ENCODE results near the gene XPR1. TPM values are rescaled to one million over a fixed set of nuclear protein-coding genes. Genes with fewer than 3 reads are reported as not detected.

Gene XPR1
- total and polyA plus RNA-seq, 2 donors (not counting 1 experiment from before 2014, with no cell fraction given), result 2.8 to 22.3 TPM

GRCh38 chr1:180937624-180938225 lies 305.9 kb downstream of the XPR1 start:
- peaks cover 18 to 21% of the 10 kb centered on the region in 2 donors for H3K4me1 ChIP-seq (ENCODE audit: control insufficient read depth in 2 of 2, insufficient read depth in 2 of 2, low read length in 2 of 2)
- H3K36me3 ChIP-seq (replicated peaks in 1 of 2; ENCODE audit: control extremely low read depth in 1 of 2, control insufficient read depth in 1 of 2, extremely low read depth in 1 of 2, insufficient read depth in 2 of 2, low read length in 1 of 2), result no peaks in the 10 kb centered on the region
- Mint-ChIP-seq H3K9me3 (ENCODE audit: insufficient read depth) (no peaks in the 10 kb centered on the region), H3K27me3 (peaks cover 5% of the 10 kb centered on the region), H3K27ac (no peak overlapping the region), H3K4me1 (peaks cover 25% of the 10 kb centered on the region), H3K4me3 (no peak overlapping the region)
- no peak overlapping the region for H2AFZ ChIP-seq (ENCODE audit: insufficient read depth, low read depth, low read length, poor library complexity, severe bottlenecking)
- no peak overlapping the region for H3K27ac ChIP-seq (ENCODE audit: low read length in 2 of 2)
- H4K20me1 ChIP-seq (ENCODE audit: control insufficient read depth, insufficient read depth, low read length, poor library complexity, severe bottlenecking), result no peaks in the 10 kb centered on the region
- H3K4me2 ChIP-seq (replicated peaks; ENCODE audit: low read depth, low read length, poor library complexity, severe bottlenecking), result no peak overlapping the region
- H3K27me3 ChIP-seq (replicated peaks in 1 of 4; ENCODE audit: control extremely low read depth in 1 of 4, control insufficient read depth in 3 of 4, insufficient read depth in 4 of 4, low read length in 3 of 4), result no peaks in the 10 kb centered on the region
- no peaks in the 10 kb centered on the region for H3K79me2 ChIP-seq (ENCODE audit: control insufficient read depth, insufficient read depth, low read length)
- CTCF ChIA-PET, result no interaction called here
- H3K9ac ChIP-seq (ENCODE audit: low read length), result no peak overlapping the region
- intact Hi-C loops (cut with micrococcal nuclease), result no loop called here
- no peak for TF ChIP-seq EZH2 (IDR thresholded peaks at IDR 0.05; ENCODE audit: borderline replicate concordance, insufficient read depth, low read depth, low read length, poor library complexity, severe bottlenecking)
- no peak for TF ChIP-seq CTCF (IDR thresholded peaks at IDR 0.05)
- DNase-seq, result no peak
- no peak for ATAC-seq (ENCODE audit: low read depth)
- no peak overlapping the region for H3K4me3 ChIP-seq (ENCODE audit: control extremely low read depth in 1 of 5, extremely low read depth in 1 of 5, insufficient read depth in 1 of 5, low read depth in 2 of 5, low read length in 4 of 5)
- H3K9me3 ChIP-seq (ENCODE audit: control extremely low read depth in 1 of 3, control insufficient read depth in 2 of 3, insufficient read depth in 1 of 3, low read length in 2 of 3), result no peaks in the 10 kb centered on the region
- POLR2A ChIA-PET, result no interaction called here
- WGBS (ENCODE audit: insufficient coverage), result 52% methylated on average over 9 of the region's 9 CpGs

GRCh38 chr1:180939073-180939710 lies 307.4 kb downstream of the XPR1 start:
- no peaks in the 10 kb centered on the region for H3K9me3 ChIP-seq (ENCODE audit: control extremely low read depth in 1 of 3, control insufficient read depth in 2 of 3, insufficient read depth in 1 of 3, low read length in 2 of 3)

More at GRCh38 chr1:180939073-180939710, 307.4 kb downstream of the XPR1 start:
- CTCF ChIA-PET, result no interaction called here
- POLR2A ChIA-PET, result no interaction called here
- Histone ChIP-seq H3K36me3 (replicated peaks in 1 of 2; ENCODE audit: control extremely low read depth in 1 of 2, control insufficient read depth in 1 of 2, extremely low read depth in 1 of 2, insufficient read depth in 2 of 2, low read length in 1 of 2) (no peaks in the 10 kb centered on the region), H3K27me3 (replicated peaks in 1 of 4; ENCODE audit: control extremely low read depth in 1 of 4, control insufficient read depth in 3 of 4, insufficient read depth in 4 of 4, low read length in 3 of 4) (no peaks in the 10 kb centered on the region), H4K20me1 (ENCODE audit: control insufficient read depth, insufficient read depth, low read length, poor library complexity, severe bottlenecking) (no peaks in the 10 kb centered on the region), H3K4me3 (ENCODE audit: control extremely low read depth in 1 of 5, extremely low read depth in 1 of 5, insufficient read depth in 1 of 5, low read depth in 2 of 5, low read length in 4 of 5) (no peak overlapping the region), H3K4me1 (ENCODE audit: control insufficient read depth in 2 of 2, insufficient read depth in 2 of 2, low read length in 2 of 2) (peaks cover 18 to 20% of the 10 kb centered on the region in 2 donors), H3K27ac (ENCODE audit: low read length in 2 of 2) (no peak overlapping the region), H3K79me2 (ENCODE audit: control insufficient read depth, insufficient read depth, low read length) (no peaks in the 10 kb centered on the region), H2AFZ (ENCODE audit: insufficient read depth, low read depth, low read length, poor library complexity, severe bottlenecking) (no peak overlapping the region), H3K4me2 (replicated peaks; ENCODE audit: low read depth, low read length, poor library complexity, severe bottlenecking) (no peak overlapping the region), H3K9ac (ENCODE audit: low read length) (no peak overlapping the region)
- DNase-seq, result no peak
- TF ChIP-seq CTCF (IDR thresholded peaks at IDR 0.05), result no peak
- TF ChIP-seq EZH2 (IDR thresholded peaks at IDR 0.05; ENCODE audit: borderline replicate concordance, insufficient read depth, low read depth, low read length, poor library complexity, severe bottlenecking), result no peak
- H3K27me3 Mint-ChIP-seq, result peaks cover 5% of the 10 kb centered on the region
- no peak for ATAC-seq (ENCODE audit: low read depth)
- intact Hi-C loops (cut with micrococcal nuclease), result no loop called here
- H3K4me1 Mint-ChIP-seq, result peaks cover 25% of the 10 kb centered on the region
- H3K9me3 Mint-ChIP-seq (ENCODE audit: insufficient read depth), result no peaks in the 10 kb centered on the region
- no peak overlapping the region for H3K4me3 Mint-ChIP-seq
- 82% methylated on average over 8 of the region's 9 CpGs for WGBS (ENCODE audit: insufficient coverage)
- no peak overlapping the region for H3K27ac Mint-ChIP-seq

All from B cell (primary cell).